ENCODE results near the gene PIAS2. TPM values are rescaled to one million over a fixed set of nuclear protein-coding genes. Genes with fewer than 3 reads are reported as not detected.
"Not testable (repeated sequence)": the region's sequence is repeated elsewhere in the genome, so short reads cannot be mapped to it uniquely, and the experiment has no call there.

Gene PIAS2
- total and polyA plus RNA-seq, 3 donors from 2014 or later = 74.6 to 318 (median 96.7) TPM

- Histone ChIP-seq H3K36me3 (ENCODE audit: low read depth, missing control alignments) (no peaks in the 10 kb centered on the region), H3K27me3 (no peaks in the 10 kb centered on the region), H3K27ac (no peak overlapping the region), H3K4me1 (no peaks in the 10 kb centered on the region), H3K9me3 (no peaks in the 10 kb centered on the region), H3K4me3 (no peak overlapping the region)
- TF ChIP-seq POLR2A (IDR thresholded peaks at IDR 0.05) = no peak
- no peak for TF ChIP-seq CTCF (IDR thresholded peaks at IDR 0.05)
- intact Hi-C loops (cut with DNase I; ENCODE audit: low total_unique reads) = no loop called here
- no peak for DNase-seq
- 84 to 93% methylated on average over 4 of the region's 4 CpGs for WGBS, 2 donors
Measured at GRCh38 chr18:46814399-46814798, 102.9 kb downstream of the PIAS2 start.

- TF ChIP-seq POLR2A (IDR thresholded peaks at IDR 0.05) = no peak
- TF ChIP-seq CTCF (IDR thresholded peaks at IDR 0.05) = no peak
- no peaks in the 10 kb centered on the region for H3K4me1 ChIP-seq
- intact Hi-C loops (cut with DNase I; ENCODE audit: low total_unique reads) = no loop called here
- H3K9me3 ChIP-seq = no peaks in the 10 kb centered on the region
- no peaks in the 10 kb centered on the region for H3K36me3 ChIP-seq (ENCODE audit: low read depth, missing control alignments)
- no peaks in the 10 kb centered on the region for H3K27me3 ChIP-seq
- 84 to 86% methylated on average over 2 of the region's 2 CpGs for WGBS, 2 donors
- no peak overlapping the region for H3K4me3 ChIP-seq
- no peak for DNase-seq
- no peak overlapping the region for H3K27ac ChIP-seq
Measured at GRCh38 chr18:46812311-46812710, 105.0 kb downstream of the PIAS2 start.

- Histone ChIP-seq H3K4me3 (no peak overlapping the region), H3K27ac (no peak overlapping the region), H3K36me3 (ENCODE audit: low read depth, missing control alignments) (no peaks in the 10 kb centered on the region), H3K9me3 (no peaks in the 10 kb centered on the region), H3K4me1 (no peaks in the 10 kb centered on the region), H3K27me3 (no peaks in the 10 kb centered on the region)
- WGBS, 2 donors = 55 to 74% methylated on average over 2 of the region's 2 CpGs
- TF ChIP-seq CTCF (IDR thresholded peaks at IDR 0.05) (no peak), POLR2A (IDR thresholded peaks at IDR 0.05) (no peak)
- intact Hi-C loops (cut with DNase I; ENCODE audit: low total_unique reads) = no loop called here
- no peak for DNase-seq
Measured at GRCh38 chr18:46810481-46811000, 106.8 kb downstream of the PIAS2 start.

GRCh38 chr18:46809145-46809544, 108.2 kb downstream of the PIAS2 start:
- Histone ChIP-seq H3K27ac (no peak overlapping the region), H3K9me3 (no peaks in the 10 kb centered on the region), H3K27me3 (no peaks in the 10 kb centered on the region), H3K4me3 (no peak overlapping the region), H3K36me3 (ENCODE audit: low read depth, missing control alignments) (no peaks in the 10 kb centered on the region), H3K4me1 (no peaks in the 10 kb centered on the region)
- intact Hi-C loops (cut with DNase I; ENCODE audit: low total_unique reads) = no loop called here
- TF ChIP-seq POLR2A (IDR thresholded peaks at IDR 0.05) (no peak), CTCF (IDR thresholded peaks at IDR 0.05) (no peak)
- WGBS, 2 donors = 95 to 100% methylated on average over 5 of the region's 5 CpGs
- no peak for DNase-seq

- H3K36me3 ChIP-seq (ENCODE audit: low read depth, missing control alignments); H3K4me1 ChIP-seq; H3K9me3 ChIP-seq; H3K27me3 ChIP-seq; H3K27ac ChIP-seq; H3K4me3 ChIP-seq; intact Hi-C loops (cut with DNase I; ENCODE audit: low total_unique reads); DNase-seq: not testable (repeated sequence)
- WGBS, 2 donors = 91 to 96% methylated on average over 6 of the region's 6 CpGs
Measured at GRCh38 chr18:46795945-46796344, 121.4 kb downstream of the PIAS2 start.
